Mesothelial cell of epicardium (in vitro differentiated cells): ENCODE results near the gene ANP32B. TPM values are rescaled to one million over a fixed set of nuclear protein-coding genes. Genes with fewer than 3 reads are reported as not detected.

Source experiments
- DNase-seq, 2 experiments: peaks; one replicate each; pipeline ENCODE4 v3.0.0; 2021; ENCODE audit warnings: low spot score in 2 of 2; ENCODE audit not compliant: unreplicated experiment in 2 of 2
- H3K27ac Mint-ChIP-seq: 2 replicates; pipeline ENCODE4 v1.8.0; 2021; ENCODE audit warnings: mixed read lengths
- H3K27me3 Mint-ChIP-seq: 2 replicates; pipeline ENCODE4 v1.8.0; 2021; ENCODE audit warnings: low read depth, mixed read lengths
- H3K36me3 Mint-ChIP-seq: 2 replicates; pipeline ENCODE4 v1.8.0; 2021; ENCODE audit warnings: mixed read lengths
- H3K4me1 Mint-ChIP-seq: 2 replicates; pipeline ENCODE4 v1.8.0; 2021; ENCODE audit warnings: mixed read lengths
- H3K4me3 Mint-ChIP-seq: 2 replicates; pipeline ENCODE4 v1.8.0; 2021; ENCODE audit warnings: mild to moderate bottlenecking, moderate library complexity, mixed read lengths
- H3K9me3 Mint-ChIP-seq: 2 replicates; pipeline ENCODE4 v1.8.0; 2021; ENCODE audit warnings: mixed read lengths
- total RNA-seq: library from RNA; stranded (reverse); gene quantifications from 3 replicates; pipeline ENCODE4 v1.2.1, GENCODE V29; 2021
- TF ChIP-seq, protein P1 (sequence below): fragments of 200-600 bp; sonication (generic); IDR thresholded peaks from one replicate; pipeline ENCODE4 v1.5.0; 2021; ENCODE audit warnings: antibody characterized with exemption; ENCODE audit not compliant: unreplicated experiment

ANP32B gene
- 137 to 143 TPM (median 139 TPM) in 3 replicates for total RNA-seq

DNA sequence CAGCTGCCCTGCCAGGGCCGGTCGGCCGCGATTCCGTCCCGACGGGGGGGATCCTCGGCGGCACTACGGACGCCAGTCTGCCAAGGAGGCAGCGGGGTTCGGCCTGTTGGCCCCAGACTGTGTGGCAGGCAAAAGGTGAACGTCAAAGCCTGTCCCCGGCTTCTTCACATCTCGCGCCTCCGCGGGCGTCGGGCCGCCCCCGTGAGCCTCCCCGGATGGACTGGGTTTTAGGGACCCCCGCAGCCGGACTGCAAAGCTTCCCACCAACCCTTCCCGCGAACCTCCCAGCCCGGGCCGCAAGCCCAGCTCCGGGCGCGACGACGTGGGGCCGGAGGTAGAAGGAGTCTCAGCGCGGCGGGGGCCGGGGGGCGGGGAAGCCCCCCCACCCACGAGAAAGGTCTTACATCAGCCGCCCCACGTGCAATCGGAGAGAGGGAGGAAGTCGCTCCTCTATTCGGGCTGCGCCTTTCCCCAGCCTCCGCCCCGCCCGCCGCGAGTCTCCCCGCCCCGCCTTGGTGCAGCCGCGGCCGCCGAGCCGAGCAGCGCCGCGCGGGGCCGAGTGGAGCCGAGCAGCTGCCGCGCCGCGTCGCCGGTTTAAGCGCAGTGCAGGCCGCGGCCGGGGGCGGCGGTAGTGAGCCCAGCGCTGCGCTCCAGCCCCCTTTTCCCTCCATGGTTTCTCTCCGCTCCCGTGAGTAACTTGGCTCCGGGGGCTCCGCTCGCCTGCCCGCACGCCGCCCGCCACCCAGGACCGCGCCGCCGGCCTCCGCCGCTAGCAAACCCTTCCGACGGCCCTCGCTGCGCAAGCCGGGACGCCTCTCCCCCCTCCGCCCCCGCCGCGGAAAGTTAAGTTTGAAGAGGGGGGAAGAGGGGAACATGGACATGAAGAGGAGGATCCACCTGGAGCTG lies at the start of gene ANP32B:
Gene ANP32B, plus strand, starts transcription at position 659 of the 906 bp plus-strand sequence. Its CDS starts 215 bp downstream, at position 874.
- H3K27ac Mint-ChIP-seq: peak within 1 kb of the TSS; percentile 88
- DNase-seq: peak; percentile 86 to 95
- H3K9me3 Mint-ChIP-seq: no peaks in the 10 kb centered on the region
- H3K27me3 Mint-ChIP-seq: no peaks in the 10 kb centered on the region
- TF ChIP-seq, protein P1, sequence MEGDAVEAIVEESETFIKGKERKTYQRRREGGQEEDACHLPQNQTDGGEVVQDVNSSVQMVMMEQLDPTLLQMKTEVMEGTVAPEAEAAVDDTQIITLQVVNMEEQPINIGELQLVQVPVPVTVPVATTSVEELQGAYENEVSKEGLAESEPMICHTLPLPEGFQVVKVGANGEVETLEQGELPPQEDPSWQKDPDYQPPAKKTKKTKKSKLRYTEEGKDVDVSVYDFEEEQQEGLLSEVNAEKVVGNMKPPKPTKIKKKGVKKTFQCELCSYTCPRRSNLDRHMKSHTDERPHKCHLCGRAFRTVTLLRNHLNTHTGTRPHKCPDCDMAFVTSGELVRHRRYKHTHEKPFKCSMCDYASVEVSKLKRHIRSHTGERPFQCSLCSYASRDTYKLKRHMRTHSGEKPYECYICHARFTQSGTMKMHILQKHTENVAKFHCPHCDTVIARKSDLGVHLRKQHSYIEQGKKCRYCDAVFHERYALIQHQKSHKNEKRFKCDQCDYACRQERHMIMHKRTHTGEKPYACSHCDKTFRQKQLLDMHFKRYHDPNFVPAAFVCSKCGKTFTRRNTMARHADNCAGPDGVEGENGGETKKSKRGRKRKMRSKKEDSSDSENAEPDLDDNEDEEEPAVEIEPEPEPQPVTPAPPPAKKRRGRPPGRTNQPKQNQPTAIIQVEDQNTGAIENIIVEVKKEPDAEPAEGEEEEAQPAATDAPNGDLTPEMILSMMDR: peak; percentile 84
- H3K4me1 Mint-ChIP-seq: peaks cover 41% of the 10 kb centered on the region
- no peaks in the 10 kb centered on the region for H3K36me3 Mint-ChIP-seq
- peak within 1 kb of the TSS; percentile 74 for H3K4me3 Mint-ChIP-seq

DNA sequence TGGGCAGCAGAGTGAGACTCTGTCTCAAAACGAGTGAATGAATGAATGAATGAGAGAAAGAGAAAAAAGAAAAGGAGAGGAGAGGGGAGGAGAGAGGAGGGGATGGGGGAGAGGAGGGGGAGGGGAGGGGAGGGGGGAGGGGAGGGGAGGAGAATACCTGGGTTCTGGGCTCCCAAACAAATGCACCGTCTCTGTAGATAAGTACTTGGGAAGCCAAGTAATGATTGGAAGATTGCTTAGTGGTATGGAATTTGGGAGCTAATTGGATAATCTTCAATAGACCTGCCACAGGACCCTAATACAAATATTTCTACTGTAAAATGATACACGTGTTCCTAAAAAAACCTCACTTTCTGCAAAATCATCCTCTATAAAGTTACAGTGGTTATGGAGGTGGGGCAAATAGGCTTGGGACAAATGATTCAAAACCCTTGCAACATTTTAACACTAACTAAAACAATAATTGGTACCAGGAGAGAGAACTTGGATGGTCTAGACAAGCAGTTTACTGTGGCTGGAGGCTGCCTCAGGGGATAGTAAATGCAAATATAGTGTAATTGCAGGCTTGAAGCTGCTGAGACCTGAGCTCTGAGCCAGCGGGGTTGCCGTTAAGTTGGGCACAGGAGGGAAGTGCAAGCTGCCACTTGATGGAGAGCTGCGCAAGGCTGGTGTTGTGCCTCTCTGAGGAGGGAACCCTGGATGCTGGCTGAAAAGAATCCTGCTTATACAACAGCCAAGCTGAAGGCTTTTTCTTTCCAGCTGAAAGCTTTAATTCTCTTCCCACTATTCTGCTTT lies 48.6 kb upstream of the ANP32B start:
- Mint-ChIP-seq H3K4me1 (no peaks in the 10 kb centered on the region), H3K9me3 (no peaks in the 10 kb centered on the region), H3K4me3 (no peak overlapping the region), H3K27me3 (peaks cover 94% of the 10 kb centered on the region), H3K36me3 (no peaks in the 10 kb centered on the region), H3K27ac (no peak overlapping the region)
- TF ChIP-seq, protein P1: no peak
- no peak for DNase-seq

DNA sequence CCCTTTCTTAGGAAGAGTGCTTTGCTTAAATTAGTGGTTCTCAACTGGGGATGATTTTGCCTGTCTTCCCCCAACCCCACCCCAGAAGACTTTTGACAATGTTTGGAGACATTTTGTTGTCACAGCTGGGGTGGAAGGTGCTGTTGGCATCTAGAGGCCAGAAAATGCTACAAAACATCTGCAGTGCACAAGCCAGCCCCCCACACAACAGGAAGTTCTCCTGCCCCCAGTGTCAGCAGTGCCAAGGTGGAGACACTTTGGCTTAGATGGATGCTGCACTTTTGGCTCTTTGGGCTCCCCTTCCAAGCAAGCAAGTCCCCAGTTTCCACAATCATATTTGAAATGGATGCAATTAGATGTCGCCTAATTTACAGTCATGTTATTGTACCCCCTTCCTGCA lies 47.9 kb upstream of the ANP32B start:
- Mint-ChIP-seq H3K4me3 (no peak overlapping the region), H3K27ac (no peak overlapping the region), H3K36me3 (no peaks in the 10 kb centered on the region), H3K4me1 (no peaks in the 10 kb centered on the region), H3K27me3 (peaks cover 93% of the 10 kb centered on the region), H3K9me3 (no peaks in the 10 kb centered on the region)
- no peak for DNase-seq
- TF ChIP-seq, protein P1: no peak

DNA sequence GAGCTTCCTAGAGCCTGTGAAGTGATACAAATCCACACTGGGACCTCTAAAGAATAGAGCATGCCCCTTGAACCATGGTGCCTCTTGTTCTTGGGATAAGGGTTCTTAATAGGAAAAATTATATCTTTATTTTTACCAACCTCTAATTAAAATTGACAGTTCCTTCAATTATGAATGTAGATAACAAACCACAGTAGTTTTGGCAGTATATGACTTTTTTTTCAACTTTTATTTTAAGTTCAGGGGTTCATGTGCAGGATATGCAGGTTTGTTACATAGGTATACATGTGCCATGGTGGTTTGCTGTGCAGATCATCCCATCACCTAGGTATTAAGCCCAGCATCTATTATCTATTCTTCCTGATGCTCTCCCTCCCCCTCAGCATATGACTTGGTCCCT lies 46.1 kb upstream of the ANP32B start:
- no peak overlapping the region for H3K4me3 Mint-ChIP-seq
- no peak overlapping the region for H3K27ac Mint-ChIP-seq
- no peaks in the 10 kb centered on the region for H3K9me3 Mint-ChIP-seq
- DNase-seq: no peak
- TF ChIP-seq, protein P1: no peak
- no peaks in the 10 kb centered on the region for H3K4me1 Mint-ChIP-seq
- H3K27me3 Mint-ChIP-seq: peaks cover 89% of the 10 kb centered on the region
- no peaks in the 10 kb centered on the region for H3K36me3 Mint-ChIP-seq

DNA sequence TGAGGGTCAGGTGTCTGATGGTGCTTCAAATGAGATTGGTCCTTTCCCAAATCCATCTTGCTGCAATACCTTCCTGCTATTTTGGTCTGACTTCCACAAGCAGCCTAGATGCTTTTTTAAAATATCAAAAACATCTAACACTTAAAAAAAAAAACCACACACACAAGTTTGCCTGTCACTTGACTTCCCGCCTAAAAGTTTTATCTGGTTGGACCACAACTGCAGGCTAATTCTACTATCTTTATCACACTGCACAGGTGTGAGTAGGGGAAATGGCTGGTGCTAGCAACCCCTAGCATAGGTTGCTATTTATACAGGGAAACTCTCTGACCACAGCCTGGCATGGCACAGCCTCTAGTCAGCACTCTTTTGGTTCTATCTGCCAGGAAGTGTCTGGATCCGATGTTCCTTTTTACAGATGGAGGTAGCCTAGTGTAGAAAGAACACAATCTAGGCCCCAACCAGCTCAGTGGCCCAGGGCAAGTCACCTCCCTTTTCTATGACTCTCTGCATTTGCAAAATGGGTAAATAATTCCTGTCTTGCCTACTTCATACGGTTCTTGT lies 45.0 kb upstream of the ANP32B start, which contains the start of gene HEMGN:
Gene HEMGN, minus strand, starts transcription at position 92 of the 564 bp plus-strand sequence. Its CDS starts 36 bp downstream, at position 56.
- TF ChIP-seq, protein P1: no peak
- Mint-ChIP-seq H3K27ac (no peak within 1 kb of the TSS), H3K4me3 (no peak within 1 kb of the TSS), H3K36me3 (no peaks in the 10 kb centered on the region), H3K4me1 (no peaks in the 10 kb centered on the region), H3K27me3 (peaks cover 80% of the 10 kb centered on the region), H3K9me3 (no peaks in the 10 kb centered on the region)
- no peak for DNase-seq
